GM21360 (cell line): ENCODE data around the gene SPATA20.
A peak's percentile ranks its signal among the peaks of the same experiment; 100 is the strongest.

Experiments
- ATAC-seq: cut with Tn5 transposase; IDR thresholded peaks from one replicate; pipeline ENCODE4 v1.9.1; 2021; ENCODE audit warnings: mild to moderate bottlenecking, moderate library complexity; ENCODE audit not compliant: unreplicated experiment

SPATA20 gene

GRCh38 chr17:50557630-50558029 is 10.7 kb downstream of the SPATA20 start:
- ATAC-seq = no peak

- no peak for ATAC-seq
Measured at GRCh38 chr17:50558091-50558490, 11.1 kb downstream of the SPATA20 start.

GRCh38 chr17:50558581-50558940 is 11.6 kb downstream of the SPATA20 start:
- no peak for ATAC-seq

- ATAC-seq = no peak
Measured at GRCh38 chr17:50558941-50559614, 12.1 kb downstream of the SPATA20 start.

- no peak for ATAC-seq
Measured at GRCh38 chr17:50559674-50560184, 12.8 kb downstream of the SPATA20 start.

GRCh38 chr17:50560185-50560824 is 13.3 kb downstream of the SPATA20 start, which contains the start of gene CACNA1G:
Gene CACNA1G (plus strand): TSS chr17:50560715. CDS start chr17:50561460, 745 bp downstream.
- ATAC-seq = peak; percentile 81

GRCh38 chr17:50560931-50561745 is 14.2 kb downstream of the SPATA20 start:
- no peak for ATAC-seq

GRCh38 chr17:50561746-50562141 is 14.8 kb downstream of the SPATA20 start:
- ATAC-seq = no peak

- ATAC-seq = no peak
Measured at GRCh38 chr17:50562242-50563091, 15.5 kb downstream of the SPATA20 start.

- ATAC-seq = no peak
Measured at GRCh38 chr17:50563092-50563511, 16.1 kb downstream of the SPATA20 start.

- no peak for ATAC-seq
Measured at GRCh38 chr17:50564916-50565315, 17.9 kb downstream of the SPATA20 start.

GRCh38 chr17:50565402-50566350 is 18.7 kb downstream of the SPATA20 start:
- no peak for ATAC-seq

- no peak for ATAC-seq
Measured at GRCh38 chr17:50566886-50567285, 19.9 kb downstream of the SPATA20 start.

GRCh38 chr17:50568659-50569058 is 21.7 kb downstream of the SPATA20 start:
- ATAC-seq = no peak

GRCh38 chr17:50569592-50569991 is 22.6 kb downstream of the SPATA20 start:
- no peak for ATAC-seq

GRCh38 chr17:50570032-50570431 is 23.1 kb downstream of the SPATA20 start:
- no peak for ATAC-seq

- no peak for ATAC-seq
Measured at GRCh38 chr17:50570528-50570927, 23.6 kb downstream of the SPATA20 start.

GRCh38 chr17:50571681-50572080 is 24.7 kb downstream of the SPATA20 start:
- no peak for ATAC-seq

GRCh38 chr17:50572541-50572940 is 25.6 kb downstream of the SPATA20 start:
- ATAC-seq = no peak
